HEK293 (cell line): ENCODE results near the gene CHIT1.

Source experiments
- CTCF ChIP-seq: fragments of 450-650 bp; formaldehyde crosslinking; IDR thresholded peaks from 2 replicates; pipeline ENCODE4 v1.5.1; 2016; ENCODE audit warnings: missing biosample characterization, missing genetic modification characterization
- HOXA7 ChIP-seq: sonication (generic); formaldehyde crosslinking; IDR thresholded peaks from 2 replicates; pipeline ENCODE4 v1.8.1; 2022; ENCODE audit warnings: missing genetic modification reagents, borderline replicate concordance
- MEIS1 ChIP-seq: sonication (generic); formaldehyde crosslinking; IDR thresholded peaks from 2 replicates; pipeline ENCODE4 v1.8.1; 2022; ENCODE audit warnings: missing genetic modification reagents, mild to moderate bottlenecking, borderline replicate concordance
- OSR2 ChIP-seq: fragments of 450-650 bp; formaldehyde crosslinking; IDR thresholded peaks from 2 replicates; pipeline ENCODE4 v1.5.1; 2016; ENCODE audit warnings: missing biosample characterization, missing genetic modification characterization
- PATZ1 ChIP-seq: fragments of 450-650 bp; formaldehyde crosslinking; IDR thresholded peaks from 2 replicates; pipeline ENCODE4 v1.5.1; 2016; ENCODE audit warnings: missing biosample characterization, missing genetic modification characterization
- REST ChIP-seq: fragments of 450-650 bp; formaldehyde crosslinking; IDR thresholded peaks from 2 replicates; pipeline ENCODE4 v1.5.1; 2016; ENCODE audit warnings: missing biosample characterization, missing genetic modification characterization
- YY1 ChIP-seq: fragments of 450-650 bp; formaldehyde crosslinking; IDR thresholded peaks from 2 replicates; pipeline ENCODE4 v1.5.1; 2018; ENCODE audit warnings: missing biosample characterization, missing genetic modification characterization
- ZBTB8A ChIP-seq: fragments of 450-650 bp; formaldehyde crosslinking; IDR thresholded peaks from 2 replicates; pipeline ENCODE4 v1.5.1; 2016; ENCODE audit warnings: missing biosample characterization, missing genetic modification characterization
- ZNF223 ChIP-seq: fragments of 450-650 bp; formaldehyde crosslinking; IDR thresholded peaks from 2 replicates; pipeline ENCODE4 v1.5.1; 2016; ENCODE audit warnings: missing biosample characterization, missing genetic modification characterization
- ZNF24 ChIP-seq: fragments of 450-650 bp; formaldehyde crosslinking; IDR thresholded peaks from 2 replicates; pipeline ENCODE4 v1.5.1; 2016; ENCODE audit warnings: missing biosample characterization, missing genetic modification characterization
- ZNF280D ChIP-seq: fragments of 450-650 bp; formaldehyde crosslinking; IDR thresholded peaks from 2 replicates; pipeline ENCODE4 v1.5.1; 2016; ENCODE audit warnings: missing biosample characterization, missing genetic modification characterization
- ZNF398 ChIP-seq: fragments of 450-650 bp; formaldehyde crosslinking; IDR thresholded peaks from 2 replicates; pipeline ENCODE4 v1.5.1; 2017; ENCODE audit warnings: missing biosample characterization, missing genetic modification characterization
- ZNF510 ChIP-seq: fragments of 450-650 bp; formaldehyde crosslinking; IDR thresholded peaks from 2 replicates; pipeline ENCODE4 v1.5.1; 2018; ENCODE audit warnings: mild to moderate bottlenecking, missing genetic modification characterization, missing biosample characterization; ENCODE audit not compliant: insufficient replicate concordance
- ZNF830 ChIP-seq: fragments of 450-650 bp; IDR thresholded peaks from 2 replicates; pipeline ENCODE4 v1.5.0; 2018; ENCODE audit warnings: missing biosample characterization, missing genetic modification characterization, low read depth, mild to moderate bottlenecking, moderate library complexity

GRCh38 chr1:203168991-203169390 is 60.5 kb downstream of the CHIT1 start:
- TF ChIP-seq HOXA7 (no peak), CTCF (no peak), REST (tag by site-specific recombination) (no peak), ZNF510 (tag by site-specific recombination) (no peak), YY1 (tag by site-specific recombination) (no peak), ZNF24 (tag by site-specific recombination) (no peak), MEIS1 (CRISPR knock-in tag) (no peak), ZNF398 (no peak), PATZ1 (no peak), OSR2 (tag by site-specific recombination) (no peak), ZBTB8A (no peak), ZNF223 (tag by site-specific recombination) (no peak), ZNF830 (tag by site-specific recombination) (no peak), ZNF280D (tag by site-specific recombination) (no peak)
